ENCODE results near the gene ADCY4.
A peak's percentile ranks its signal among the peaks of the same experiment; 100 is the strongest.
"Not testable (repeated sequence)": the region's sequence is repeated elsewhere in the genome, so short reads cannot be mapped to it uniquely, and the experiment has no call there.

ADCY4 gene

DNA sequence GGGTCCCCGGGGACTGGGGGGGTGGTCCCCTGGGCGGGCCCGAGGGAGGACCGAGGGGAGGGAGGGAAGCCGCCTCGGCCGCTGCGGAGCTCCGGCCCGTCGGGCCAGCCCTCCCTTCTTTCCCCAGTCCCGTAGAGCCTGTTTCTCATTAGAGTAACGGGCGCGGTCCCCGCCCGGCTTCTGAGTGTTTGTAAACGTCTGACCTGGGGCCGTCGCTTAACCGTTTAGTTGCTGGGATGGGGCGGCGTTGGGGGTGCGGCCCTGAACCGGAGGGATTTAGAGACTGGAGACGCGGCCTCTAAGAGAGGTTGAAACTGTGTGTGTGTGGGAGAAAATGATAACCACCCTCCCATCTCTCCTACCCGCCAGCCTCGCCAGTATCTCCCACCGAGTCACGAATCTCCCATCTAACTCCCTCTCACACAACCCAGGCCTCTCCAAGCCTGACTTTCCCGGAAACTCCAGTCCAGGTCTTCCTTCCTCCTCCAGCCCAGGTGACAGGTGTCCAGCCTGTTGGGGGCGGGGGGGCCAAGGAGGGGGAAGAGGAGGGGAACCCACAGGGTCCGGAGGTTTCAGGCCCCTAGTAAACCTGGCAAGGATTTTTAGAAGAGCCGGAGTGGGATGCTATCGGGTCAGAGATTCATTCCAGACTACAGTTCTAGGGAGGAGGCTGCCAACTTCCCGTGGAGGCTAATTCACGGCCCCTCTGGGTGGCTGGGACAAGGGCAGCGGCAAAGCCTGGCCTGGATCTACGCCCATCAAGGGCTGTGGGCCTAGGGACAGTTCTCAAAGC, 32.0 kb upstream of the ADCY4 start:
- peak; percentile 88 for DNase-seq (ENCODE audit: low read depth)

DNA sequence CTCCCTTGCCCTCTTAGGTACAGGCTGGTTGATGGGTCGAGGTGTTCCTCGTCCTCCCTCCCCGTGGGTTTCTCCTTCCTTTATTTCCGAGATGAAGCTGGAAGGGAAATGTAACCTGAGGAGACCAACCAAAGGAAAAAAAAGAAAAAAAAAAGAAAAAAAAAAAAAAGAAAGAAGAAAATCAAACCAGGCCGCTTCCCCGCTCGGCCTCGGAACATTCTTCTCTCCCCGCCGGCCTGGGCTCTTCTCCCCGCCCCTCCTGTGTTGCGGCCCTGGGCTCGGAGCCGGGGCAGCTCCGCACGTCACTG, 31.5 kb upstream of the ADCY4 start:
- no peak for DNase-seq (ENCODE audit: low read depth)

DNA sequence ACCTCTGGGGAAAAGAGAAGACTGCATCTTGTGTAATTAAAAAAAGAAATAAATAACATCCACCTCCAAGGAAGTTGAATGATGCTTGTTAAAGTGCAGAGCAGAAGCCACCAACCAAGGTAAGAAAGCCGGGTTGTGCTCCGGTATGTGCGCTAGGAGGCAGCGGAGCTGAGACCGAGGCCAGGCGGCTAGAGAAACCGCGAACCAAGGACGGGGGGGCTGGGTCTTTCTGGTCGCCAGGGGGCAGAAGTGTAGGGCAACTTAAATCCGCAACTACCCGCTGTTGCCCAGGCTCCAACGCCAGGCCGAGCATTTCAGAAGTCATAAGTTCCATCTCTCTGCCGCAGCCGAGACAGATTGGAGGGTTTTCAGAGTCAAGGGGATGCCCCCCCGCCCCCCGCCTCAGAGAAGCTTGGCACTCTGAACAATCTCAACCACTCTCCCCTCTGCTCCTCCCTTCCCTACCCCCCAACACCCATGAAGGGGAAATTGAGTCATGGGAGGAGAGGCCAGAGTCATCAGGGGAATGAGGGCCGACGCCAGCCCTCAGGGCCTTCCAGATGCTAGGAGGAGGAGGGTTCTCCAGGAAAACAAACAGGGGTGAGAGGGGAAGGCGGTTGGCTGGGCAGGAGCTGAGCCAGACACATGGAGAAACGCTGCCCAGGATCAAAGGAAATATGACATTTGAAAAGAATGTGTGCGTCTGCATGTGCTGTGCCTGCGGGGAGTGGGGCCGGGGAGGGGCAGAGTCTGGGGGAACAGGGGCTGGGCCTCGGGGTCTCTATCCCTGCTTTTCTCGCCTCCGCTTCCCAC, 30.9 kb upstream of the ADCY4 start:
- DNase-seq (ENCODE audit: low read depth): peak; percentile 74

DNA sequence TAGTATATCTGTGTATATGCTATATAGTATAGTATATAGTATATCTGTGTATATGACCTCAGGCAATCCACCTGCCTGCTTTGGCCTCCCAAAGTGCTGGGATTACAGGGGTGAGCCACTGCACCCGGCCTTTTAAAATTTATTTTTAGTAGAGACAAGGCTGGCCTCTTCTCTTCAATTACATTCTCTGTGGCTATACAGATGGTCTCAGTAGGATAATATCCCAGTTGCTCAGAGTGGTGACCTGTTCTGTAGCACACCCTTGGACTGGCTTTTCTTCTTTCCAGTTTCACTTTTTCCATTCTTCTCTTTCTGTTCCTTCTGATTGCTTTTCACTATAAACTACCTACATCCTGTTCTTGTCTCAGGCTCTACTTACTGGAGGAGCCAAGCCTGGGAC, 30.0 kb upstream of the ADCY4 start:
- no peak for DNase-seq (ENCODE audit: low read depth)

DNA sequence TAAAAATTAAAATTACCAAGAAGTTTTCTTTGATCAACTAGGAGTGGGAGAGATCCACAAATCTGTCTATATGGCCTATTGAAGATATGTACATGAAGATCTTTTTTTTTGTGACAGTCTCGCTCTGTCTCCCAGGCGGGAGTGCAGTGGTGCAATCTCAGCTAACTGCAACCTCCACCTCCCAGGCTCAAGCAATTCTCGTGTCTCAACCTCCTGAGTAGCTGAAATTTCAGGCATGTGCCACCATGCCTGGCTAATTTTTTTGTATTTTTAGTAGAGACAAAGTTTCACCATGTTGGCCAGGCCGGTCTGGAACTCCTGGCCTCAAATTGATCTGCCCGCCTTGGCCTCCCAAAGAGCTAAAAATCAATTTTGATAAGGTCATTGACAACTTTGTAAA, 28.5 kb upstream of the ADCY4 start:
- no peak for DNase-seq (ENCODE audit: low read depth)

DNA sequence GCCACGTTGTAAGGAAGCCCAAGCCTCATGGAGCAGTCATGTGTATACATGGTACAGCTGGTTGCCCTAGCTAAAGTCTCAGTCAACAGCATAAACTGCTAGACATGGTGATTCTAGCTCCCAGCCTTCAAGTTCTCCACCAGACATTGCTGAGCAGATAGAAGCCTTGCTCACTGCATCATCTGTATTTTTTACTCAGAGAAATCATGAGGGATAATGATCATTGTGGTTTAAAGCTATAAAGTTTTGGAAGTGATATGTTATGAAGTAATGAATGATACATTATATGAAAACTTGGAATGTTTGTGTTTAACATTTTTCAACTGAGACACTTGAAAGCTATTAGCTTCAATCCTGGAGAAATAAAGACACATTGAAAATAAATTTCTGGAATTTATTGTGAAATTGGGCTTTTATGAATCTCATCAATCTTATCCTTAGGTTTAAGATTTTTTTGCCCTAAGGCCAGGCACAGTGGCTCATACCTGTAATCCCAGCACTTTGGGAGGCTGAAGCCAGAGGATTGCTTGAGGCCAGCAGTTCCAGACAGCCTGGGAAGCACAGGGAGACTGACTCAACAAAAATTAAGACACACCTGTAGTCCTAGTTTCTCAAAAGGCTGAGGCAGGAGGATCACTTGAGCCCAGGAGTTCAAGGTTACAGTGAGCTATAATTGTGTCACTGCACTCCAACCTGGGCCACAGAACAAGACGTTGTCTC, 27.5 kb upstream of the ADCY4 start:
- peak; percentile 86 for DNase-seq (ENCODE audit: low read depth)

DNA sequence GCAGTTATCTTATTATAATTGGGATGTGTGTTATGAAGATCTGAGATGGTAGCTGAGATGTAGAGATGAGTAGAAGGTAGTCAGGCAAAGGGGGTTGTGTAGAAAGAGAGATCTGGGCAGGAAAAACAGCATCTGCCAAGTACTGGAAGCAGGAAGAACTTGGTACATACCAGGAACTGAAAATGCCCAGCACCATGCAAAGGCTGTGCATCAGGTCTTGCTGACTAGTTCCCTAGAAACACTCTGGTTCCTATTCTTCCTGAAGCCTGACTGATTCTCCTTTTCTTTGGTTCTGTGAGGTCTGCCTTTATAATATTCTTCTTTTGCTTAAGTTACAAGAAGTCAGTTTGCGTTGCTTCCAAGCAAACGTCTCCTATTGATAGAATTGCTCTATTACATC, 26.5 kb upstream of the ADCY4 start:
- no peak for DNase-seq (ENCODE audit: low read depth)

DNA sequence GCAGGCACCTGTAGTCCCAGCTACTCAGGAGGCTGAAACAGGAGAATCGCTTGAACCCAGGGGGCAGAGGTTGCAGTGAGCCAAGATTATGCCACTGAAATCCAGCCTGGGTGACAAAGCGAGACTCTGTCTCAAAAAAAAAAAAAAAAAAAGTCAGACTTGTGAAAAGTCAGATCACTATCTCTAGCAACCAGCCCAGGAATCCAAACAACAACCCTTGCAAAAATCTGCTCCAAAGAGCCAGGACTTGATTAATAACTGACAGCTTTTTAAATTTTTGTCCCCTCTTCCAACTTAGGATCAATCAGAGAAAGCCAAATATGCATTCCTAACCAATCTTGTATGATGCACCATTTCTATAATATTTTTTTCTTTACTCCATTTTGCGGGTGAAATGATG, 25.4 kb upstream of the ADCY4 start:
- DNase-seq (ENCODE audit: low read depth): no peak

DNA sequence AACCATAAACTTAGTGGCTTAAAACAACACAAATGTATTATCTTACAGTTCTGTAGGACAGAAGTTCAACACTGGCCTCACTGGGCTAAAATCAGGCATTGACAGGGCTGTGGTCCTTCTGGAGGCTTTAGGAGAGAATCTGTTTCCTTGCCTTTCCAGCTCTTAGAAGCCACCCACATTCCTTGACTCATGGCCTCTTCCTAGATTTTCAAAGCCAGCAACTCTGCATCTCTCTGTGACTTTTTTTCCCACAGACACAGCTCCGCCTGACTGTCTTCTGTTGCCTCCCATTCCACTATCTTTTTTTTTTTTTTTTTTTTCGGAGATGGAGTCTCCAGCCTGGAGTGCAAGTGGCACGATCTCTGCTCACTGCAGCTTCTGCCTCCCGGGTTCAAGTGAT, 21.3 kb upstream of the ADCY4 start:
- DNase-seq (ENCODE audit: low read depth): no peak

DNA sequence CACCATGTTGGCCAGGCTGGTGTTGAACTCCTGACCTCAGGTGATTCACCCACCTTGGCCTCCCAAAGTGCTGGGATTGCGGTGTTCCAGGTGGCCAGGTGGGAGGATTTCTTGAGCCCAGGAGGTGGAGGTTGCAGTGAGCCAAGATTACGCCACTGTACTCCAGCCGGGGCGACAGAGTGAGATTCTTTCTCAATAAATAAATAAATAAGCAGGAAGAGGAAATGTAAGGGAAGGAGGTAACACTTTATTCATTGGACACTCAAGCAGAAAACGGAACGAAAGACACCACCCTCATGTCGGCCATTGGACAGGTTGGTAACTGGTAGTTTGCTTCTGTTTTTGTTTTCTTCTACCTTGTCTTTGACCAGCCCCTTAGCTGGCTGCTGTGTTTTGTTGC, 20.1 kb upstream of the ADCY4 start:
- no peak for DNase-seq (ENCODE audit: low read depth)

DNA sequence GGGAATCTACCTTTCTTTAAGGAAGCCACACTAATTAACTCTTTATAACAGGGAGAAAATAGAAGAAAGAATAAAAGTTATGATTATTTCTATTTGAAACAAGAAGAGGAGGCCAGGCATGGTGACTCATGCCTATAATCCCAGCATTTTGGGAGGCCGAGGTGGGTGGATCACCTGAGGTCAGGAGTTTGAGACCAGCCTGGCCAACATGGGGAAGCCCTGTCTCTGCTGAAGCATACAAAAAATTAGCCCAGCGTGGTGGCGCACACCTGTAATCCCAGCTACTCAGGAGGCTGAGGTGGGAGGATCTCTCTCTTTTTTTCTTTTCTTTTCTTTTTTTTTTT, 19.6 kb upstream of the ADCY4 start:
- not testable (repeated sequence) for DNase-seq (ENCODE audit: low read depth)

DNA sequence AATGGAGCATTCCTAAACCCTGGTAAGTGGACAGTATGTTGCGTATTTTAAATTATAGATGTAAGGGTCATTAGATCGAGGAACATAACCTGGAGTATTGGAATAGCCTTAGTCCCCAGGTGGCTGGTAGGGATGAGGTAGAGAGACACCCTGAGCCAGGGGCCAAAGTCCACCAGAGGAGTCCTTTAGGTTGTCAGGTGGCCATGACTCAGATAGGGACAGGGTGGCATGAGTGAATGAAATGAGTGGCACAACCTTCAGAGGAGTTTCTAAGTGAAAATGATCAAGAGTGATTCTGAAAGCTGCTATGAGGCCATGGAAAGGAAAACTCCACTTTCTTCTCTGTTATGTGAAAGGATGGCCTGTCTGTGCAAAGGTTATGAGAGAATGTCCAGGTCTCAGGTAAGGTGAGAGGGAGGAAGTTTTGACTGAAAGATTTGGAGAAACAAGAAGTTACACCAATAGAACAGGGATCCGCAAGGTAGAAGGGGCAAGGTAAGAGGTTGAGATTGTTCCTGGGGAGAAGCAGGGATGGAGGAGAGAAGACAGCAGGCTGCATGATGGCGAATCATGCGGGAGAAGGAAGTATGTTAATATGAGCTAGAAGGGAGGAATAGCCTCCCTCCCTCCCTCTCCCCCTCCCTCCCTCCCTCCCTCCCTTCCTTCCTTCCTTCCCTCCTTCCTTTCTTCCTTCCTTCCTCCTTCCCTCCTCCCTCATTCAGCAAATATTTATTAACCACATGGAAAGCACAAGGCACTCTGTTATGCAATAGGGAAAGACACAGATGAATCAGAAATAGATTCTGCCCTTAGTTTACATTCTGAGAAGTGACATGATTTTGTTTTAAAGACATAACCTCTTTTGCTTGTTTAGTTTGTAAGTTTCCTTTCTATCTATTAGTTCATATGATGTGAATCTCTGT, 18.9 kb upstream of the ADCY4 start:
- DNase-seq (ENCODE audit: low read depth): peak; percentile 53

DNA sequence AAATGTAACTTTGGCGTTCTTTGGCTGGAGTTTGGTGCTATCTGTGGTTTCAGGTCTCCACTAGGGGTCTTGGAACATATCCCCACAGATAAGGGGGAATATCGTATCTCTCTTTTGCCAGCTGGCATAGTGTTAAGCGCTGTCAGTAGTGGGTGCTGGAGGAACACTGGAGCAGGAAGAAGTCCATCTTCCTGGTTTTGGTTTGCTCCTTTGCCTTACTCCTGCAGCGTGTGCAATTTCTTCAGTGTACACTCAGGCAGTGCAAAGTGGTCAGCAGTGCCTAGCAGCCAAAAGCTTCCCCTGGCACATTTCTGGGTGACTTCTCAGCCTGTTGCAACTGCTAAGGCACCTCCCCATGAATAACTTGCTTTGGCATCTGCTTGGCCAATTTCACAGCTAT, 16.6 kb upstream of the ADCY4 start:
- DNase-seq (ENCODE audit: low read depth): no peak

DNA sequence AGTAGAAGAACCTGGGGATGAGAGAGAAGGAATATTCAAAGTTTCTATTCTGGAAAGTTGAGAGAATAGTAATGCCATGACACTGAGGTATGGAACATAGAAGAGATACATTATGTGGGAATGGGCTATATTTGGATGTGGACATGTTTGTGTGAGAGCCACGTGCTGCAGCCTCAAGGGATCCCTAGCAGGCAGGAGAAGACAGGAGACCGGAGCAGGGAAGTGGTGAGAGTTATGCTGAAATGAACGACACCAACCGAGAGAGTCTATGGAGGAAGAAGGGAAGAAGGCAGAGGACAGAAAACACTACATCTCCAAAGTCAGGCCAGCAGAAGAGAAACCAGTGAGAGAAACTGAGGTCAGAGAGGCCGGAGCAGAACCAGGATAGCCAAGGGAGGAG, 14.9 kb upstream of the ADCY4 start:
- no peak for DNase-seq (ENCODE audit: low read depth)

DNA sequence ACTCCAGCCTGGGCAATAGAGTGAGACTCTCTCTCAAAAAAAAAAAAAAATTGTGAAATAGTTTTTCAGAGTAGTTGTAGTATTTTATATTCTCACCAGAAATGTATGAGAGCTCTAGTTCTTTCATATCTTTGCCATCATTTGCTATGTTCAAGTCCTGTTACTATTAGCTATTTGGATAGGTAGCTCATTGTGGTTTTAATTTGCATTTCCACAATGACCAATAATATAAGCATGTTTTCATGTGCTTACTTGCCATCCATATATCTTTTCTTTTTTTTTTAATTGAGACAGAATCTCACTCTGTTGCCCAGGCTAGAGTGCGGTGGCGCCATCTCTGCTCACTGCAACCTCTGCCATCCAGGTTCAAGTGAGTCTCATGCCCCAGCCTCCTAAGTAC, 13.3 kb upstream of the ADCY4 start:
- DNase-seq (ENCODE audit: low read depth): no peak

DNA sequence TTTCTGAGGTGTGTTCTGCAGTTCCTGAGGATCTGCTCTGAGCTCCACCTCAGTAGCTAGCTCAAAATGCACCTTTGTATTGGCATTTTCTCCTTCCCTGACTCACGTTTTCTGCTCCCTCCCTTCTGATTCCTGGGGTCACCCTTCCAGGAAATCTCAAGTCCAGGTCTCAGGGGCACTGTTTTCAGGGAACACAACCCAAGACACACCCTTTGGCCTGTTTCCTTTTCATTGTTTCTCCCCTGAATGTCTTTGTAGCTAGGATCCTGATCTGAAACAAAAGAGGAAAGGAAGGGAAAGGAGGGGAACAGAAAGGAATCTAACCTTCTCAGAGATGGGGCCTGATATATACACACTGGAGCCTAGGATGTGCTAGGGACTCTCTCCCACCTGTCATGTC, 12.3 kb upstream of the ADCY4 start:
- no peak for DNase-seq (ENCODE audit: low read depth)

DNA sequence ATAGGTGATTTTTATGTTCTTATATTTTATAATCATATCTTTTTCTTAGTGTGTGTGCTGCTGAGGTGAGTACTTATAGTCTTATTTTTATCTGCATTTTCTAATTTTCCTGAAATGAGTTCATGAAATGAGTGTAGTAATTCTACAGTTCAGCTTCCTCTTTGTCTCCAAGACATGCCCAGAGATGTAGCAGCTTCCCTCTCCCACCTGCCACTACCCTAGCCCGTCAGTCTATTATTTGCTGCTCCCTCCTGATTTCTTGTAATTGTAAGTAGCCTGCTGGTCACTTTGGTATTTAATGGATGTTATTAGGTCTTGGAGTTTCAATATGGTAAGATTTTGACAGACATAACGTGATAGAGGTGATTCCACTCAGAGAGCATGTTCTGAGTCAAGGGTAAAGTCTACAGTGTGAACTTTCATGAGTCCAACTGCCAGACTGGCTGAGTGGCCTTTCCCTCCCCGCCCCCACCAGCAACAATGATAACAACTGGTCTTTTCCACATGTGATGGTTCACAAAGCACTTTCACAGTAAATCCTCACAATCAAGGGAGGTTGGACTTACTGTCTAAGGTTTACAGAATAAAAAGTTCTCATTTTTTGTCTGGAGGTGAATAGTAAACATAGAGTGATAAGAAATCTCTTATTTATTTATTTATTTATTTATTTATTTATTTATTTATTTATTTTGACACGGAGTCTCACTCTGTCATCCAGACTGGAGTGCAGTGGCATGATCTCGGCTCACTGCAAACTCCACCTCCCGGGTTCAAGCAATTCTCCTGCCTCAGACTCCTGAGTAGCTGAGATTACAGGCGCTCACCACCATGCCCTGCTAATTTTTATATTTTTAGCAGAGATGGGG, 9.2 kb upstream of the ADCY4 start:
- DNase-seq (ENCODE audit: low read depth): no peak

DNA sequence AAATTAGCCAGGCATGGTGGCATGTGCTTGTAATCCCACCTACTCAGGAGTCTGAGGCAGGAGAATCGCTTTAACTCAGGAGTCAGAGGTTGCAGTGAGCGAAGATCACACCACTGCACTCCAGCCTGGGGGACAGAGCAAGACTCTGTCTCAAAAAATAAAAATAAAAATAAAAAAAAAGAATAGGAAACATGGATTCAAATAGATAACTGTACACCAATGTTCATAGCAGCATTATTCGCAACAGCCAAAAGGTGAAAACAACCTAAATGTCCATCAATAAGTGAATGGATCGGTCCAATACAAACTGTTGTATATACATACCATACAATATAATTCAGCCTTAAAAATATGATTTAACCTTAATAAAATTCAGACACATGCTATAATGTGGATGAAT, 8.0 kb upstream of the ADCY4 start:
- DNase-seq (ENCODE audit: low read depth): no peak

DNA sequence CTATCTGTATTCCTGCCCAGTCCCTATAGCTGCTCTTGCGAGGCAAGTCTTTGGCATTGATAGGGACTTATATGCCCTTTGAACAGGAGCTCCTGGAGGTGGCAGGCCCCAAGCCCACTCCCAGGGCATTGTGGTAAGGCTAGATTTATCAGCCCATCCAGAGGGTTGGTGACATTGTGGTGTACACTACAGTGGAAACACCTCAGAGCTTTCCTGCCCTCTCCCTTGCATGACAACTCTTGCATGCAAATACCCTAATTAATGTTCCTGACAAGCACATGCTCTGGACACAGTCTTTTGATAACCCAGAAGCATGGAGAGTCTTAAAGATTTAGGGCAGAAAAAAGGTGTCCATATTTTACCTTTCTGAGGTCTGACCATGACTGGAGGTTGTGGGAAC, 5.7 kb upstream of the ADCY4 start:
- DNase-seq (ENCODE audit: low read depth): no peak

DNA sequence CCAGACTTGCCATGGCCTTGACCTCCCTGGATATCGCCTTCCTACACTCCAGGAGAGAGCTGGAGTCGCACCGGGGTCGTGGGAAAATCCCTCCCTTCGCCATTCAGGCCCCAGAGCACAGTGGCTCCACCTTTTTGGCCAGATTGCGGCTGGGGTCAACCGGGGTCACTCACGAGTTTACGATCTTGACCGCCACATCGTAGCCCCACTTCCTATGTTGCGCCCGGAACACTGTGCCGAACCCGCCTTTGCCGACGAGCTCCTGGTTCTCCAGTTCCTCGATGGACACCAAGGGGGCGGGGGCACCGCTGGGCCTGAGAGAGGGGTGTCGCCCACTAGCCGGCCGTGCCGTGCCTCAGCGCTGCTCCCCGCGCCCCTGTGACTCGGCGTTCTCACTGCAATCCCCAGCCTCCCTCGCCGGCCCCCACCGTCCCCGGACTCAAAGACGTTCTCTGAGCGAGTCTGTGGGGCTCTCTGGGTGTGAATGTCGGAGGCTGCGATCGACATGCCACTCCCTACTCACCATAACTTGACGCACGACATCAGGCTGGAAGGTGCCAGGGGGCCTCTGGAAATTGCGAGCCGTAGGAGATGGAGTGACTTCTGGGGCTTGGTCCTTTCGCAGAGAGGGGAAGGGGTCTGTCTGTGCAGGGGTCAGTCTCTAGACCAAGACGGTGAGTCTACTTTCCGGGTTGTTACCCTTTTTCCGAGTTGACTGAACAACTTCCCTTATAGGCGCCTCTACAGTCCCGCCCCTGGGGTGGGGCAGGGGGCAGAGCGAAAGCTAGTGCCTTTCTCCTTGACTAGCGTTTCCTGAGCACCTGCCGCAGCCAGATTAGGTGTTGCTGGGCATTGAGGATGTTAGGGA, 4.6 kb upstream of the ADCY4 start, which contains the start of gene RIPK3:
TSS of gene RIPK3 (minus strand) at position 708 of the 868 bp plus-strand sequence. CDS start at position 543, 165 bp downstream.
- DNase-seq (ENCODE audit: low read depth): no peak

All from GM04503 (cell line).